Measurements from ENCODE around the gene AVPR1B. TPM values are rescaled to one million over a fixed set of nuclear protein-coding genes. Genes with fewer than 3 reads are reported as not detected.

AVPR1B gene
- total and polyA plus RNA-seq, 4 donors = not detected

- TF ChIP-seq, protein P1, sequence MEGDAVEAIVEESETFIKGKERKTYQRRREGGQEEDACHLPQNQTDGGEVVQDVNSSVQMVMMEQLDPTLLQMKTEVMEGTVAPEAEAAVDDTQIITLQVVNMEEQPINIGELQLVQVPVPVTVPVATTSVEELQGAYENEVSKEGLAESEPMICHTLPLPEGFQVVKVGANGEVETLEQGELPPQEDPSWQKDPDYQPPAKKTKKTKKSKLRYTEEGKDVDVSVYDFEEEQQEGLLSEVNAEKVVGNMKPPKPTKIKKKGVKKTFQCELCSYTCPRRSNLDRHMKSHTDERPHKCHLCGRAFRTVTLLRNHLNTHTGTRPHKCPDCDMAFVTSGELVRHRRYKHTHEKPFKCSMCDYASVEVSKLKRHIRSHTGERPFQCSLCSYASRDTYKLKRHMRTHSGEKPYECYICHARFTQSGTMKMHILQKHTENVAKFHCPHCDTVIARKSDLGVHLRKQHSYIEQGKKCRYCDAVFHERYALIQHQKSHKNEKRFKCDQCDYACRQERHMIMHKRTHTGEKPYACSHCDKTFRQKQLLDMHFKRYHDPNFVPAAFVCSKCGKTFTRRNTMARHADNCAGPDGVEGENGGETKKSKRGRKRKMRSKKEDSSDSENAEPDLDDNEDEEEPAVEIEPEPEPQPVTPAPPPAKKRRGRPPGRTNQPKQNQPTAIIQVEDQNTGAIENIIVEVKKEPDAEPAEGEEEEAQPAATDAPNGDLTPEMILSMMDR (IDR thresholded peaks at IDR 0.05; ENCODE audit: control extremely low read depth, extremely low read depth) = no peak
- H3K9me3 ChIP-seq (ENCODE audit: control insufficient read depth in 4 of 4, insufficient read depth in 3 of 4, low read length in 3 of 4) = peaks cover 0 to 6% (median 0%) of the 10 kb centered on the region in 4 donors
- H3K9ac ChIP-seq (ENCODE audit: insufficient read depth in 1 of 2, low read length in 2 of 2) = no peak overlapping the region
- H3K36me3 ChIP-seq (ENCODE audit: control insufficient read depth in 4 of 4, insufficient read depth in 4 of 4, low read length in 4 of 4) = no peaks in the 10 kb centered on the region
- H3K27me3 ChIP-seq (ENCODE audit: control insufficient read depth in 3 of 3, insufficient read depth in 3 of 3, low read length in 2 of 3) = no peaks in the 10 kb centered on the region
- 91 to 93% methylated on average over 15 of the region's 15 CpGs for WGBS, 2 donors
- H3K4me3 ChIP-seq = no peak overlapping the region
- no peak overlapping the region for H3K27ac ChIP-seq (ENCODE audit: low read depth in 1 of 2, low read length in 1 of 2)
- ATAC-seq (ENCODE audit: insufficient read depth, low FRiP score) (no peak), DNase-seq (no peak)
- no peaks in the 10 kb centered on the region for H3K4me1 ChIP-seq (ENCODE audit: control insufficient read depth in 5 of 5, insufficient read depth in 5 of 5, low read length in 5 of 5)
Observed at GRCh38 chr1:206143537-206144172, 26.5 kb upstream of the AVPR1B start.

- Histone ChIP-seq H3K36me3 (ENCODE audit: control insufficient read depth in 4 of 4, insufficient read depth in 4 of 4, low read length in 4 of 4) (no peaks in the 10 kb centered on the region), H3K4me1 (ENCODE audit: control insufficient read depth in 5 of 5, insufficient read depth in 5 of 5, low read length in 5 of 5) (no peaks in the 10 kb centered on the region), H3K9ac (ENCODE audit: insufficient read depth in 1 of 2, low read length in 2 of 2) (no peak overlapping the region), H3K9me3 (ENCODE audit: control insufficient read depth in 4 of 4, insufficient read depth in 3 of 4, low read length in 3 of 4) (peaks cover 0 to 8% (median 0%) of the 10 kb centered on the region in 4 donors), H3K27ac (ENCODE audit: low read depth in 1 of 2, low read length in 1 of 2) (no peak overlapping the region), H3K4me3 (no peak overlapping the region), H3K27me3 (ENCODE audit: control insufficient read depth in 3 of 3, insufficient read depth in 3 of 3, low read length in 2 of 3) (no peaks in the 10 kb centered on the region)
- WGBS, 2 donors = 59 to 62% methylated on average over 2 of the region's 2 CpGs
- DNase-seq (no peak), ATAC-seq (ENCODE audit: insufficient read depth, low FRiP score) (no peak)
- TF ChIP-seq, protein P1 (IDR thresholded peaks at IDR 0.05; ENCODE audit: control extremely low read depth, extremely low read depth) = no peak
Observed at GRCh38 chr1:206142770-206143169, 25.6 kb upstream of the AVPR1B start.

DNA sequence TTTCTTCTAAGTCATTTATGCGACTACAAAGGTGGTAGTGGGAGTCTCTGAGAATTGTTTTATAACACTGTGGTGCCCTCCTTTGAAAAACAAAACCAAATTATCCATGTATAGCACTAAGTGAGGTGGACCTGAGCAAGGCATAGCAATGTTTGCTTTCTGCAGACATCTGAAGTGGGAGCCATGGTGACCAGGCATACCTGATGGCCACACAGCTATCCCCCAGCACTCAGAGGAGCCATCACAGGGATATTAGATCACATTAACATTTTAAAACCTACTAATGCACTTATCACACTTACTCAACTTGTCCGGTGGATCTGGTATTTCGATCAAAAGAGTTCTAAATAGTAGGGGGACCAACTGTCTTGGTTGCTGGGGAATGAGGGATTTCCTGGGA lies 24.8 kb upstream of the AVPR1B start:
- WGBS, 2 donors = 83 to 91% methylated on average over 3 of the region's 3 CpGs

More for the DNA sequence above, 24.8 kb upstream of the AVPR1B start:
- Histone ChIP-seq H3K9me3 (ENCODE audit: control insufficient read depth in 4 of 4, insufficient read depth in 3 of 4, low read length in 3 of 4) (peaks cover 0 to 8% (median 0%) of the 10 kb centered on the region in 4 donors), H3K27me3 (ENCODE audit: control insufficient read depth in 3 of 3, insufficient read depth in 3 of 3, low read length in 2 of 3) (no peaks in the 10 kb centered on the region), H3K4me1 (ENCODE audit: control insufficient read depth in 5 of 5, insufficient read depth in 5 of 5, low read length in 5 of 5) (no peaks in the 10 kb centered on the region), H3K9ac (ENCODE audit: insufficient read depth in 1 of 2, low read length in 2 of 2) (no peak overlapping the region), H3K4me3 (no peak overlapping the region), H3K36me3 (ENCODE audit: control insufficient read depth in 4 of 4, insufficient read depth in 4 of 4, low read length in 4 of 4) (no peaks in the 10 kb centered on the region), H3K27ac (ENCODE audit: low read depth in 1 of 2, low read length in 1 of 2) (no peak overlapping the region)
- DNase-seq (no peak), ATAC-seq (ENCODE audit: insufficient read depth, low FRiP score) (no peak)
- TF ChIP-seq, protein P1 (IDR thresholded peaks at IDR 0.05; ENCODE audit: control extremely low read depth, extremely low read depth) = no peak
